Activated T-cell treated with anti-CD3 and anti-CD28 coated beads, Interleukin-2, amount 50 U/mL, for 24 hours (primary cell): Measurements from ENCODE around the gene CCDC154.
A peak's percentile ranks its signal among the peaks of the same experiment; 100 is the strongest.

Source experiments
- DNase-seq: peaks from one replicate; pipeline ENCODE4 v3.0.0-alpha.2; 2020
- H3K27ac Mint-ChIP-seq: 2 replicates; pipeline ENCODE4 v1.8.0; 2020; ENCODE audit warnings: mild to moderate bottlenecking, mixed read lengths
- H3K27me3 Mint-ChIP-seq: 2 replicates; pipeline ENCODE4 v1.8.0; 2020; ENCODE audit warnings: mixed read lengths
- H3K36me3 Mint-ChIP-seq: 2 replicates; pipeline ENCODE4 v1.8.0; 2020; ENCODE audit warnings: low read depth, mixed read lengths
- H3K4me1 Mint-ChIP-seq: 2 replicates; pipeline ENCODE4 v1.8.0; 2020; ENCODE audit warnings: low read depth, mixed read lengths
- H3K4me3 Mint-ChIP-seq: 2 replicates; pipeline ENCODE4 v1.8.0; 2020; ENCODE audit warnings: mild to moderate bottlenecking, moderate library complexity, mixed read lengths
- H3K9me3 Mint-ChIP-seq: 2 replicates; pipeline ENCODE4 v1.8.0; 2020; ENCODE audit warnings: mixed read lengths

CCDC154 gene

GRCh38 chr16:1443980-1444729, at the start of gene CCDC154:
CCDC154 (minus strand) TSS chr16:1444556; CDS start chr16:1444322, 234 bp downstream.
- Mint-ChIP-seq H3K9me3 (no peaks in the 10 kb centered on the region), H3K36me3 (peaks cover 18% of the 10 kb centered on the region), H3K4me3 (no peak within 1 kb of the TSS), H3K27ac (no peak within 1 kb of the TSS), H3K27me3 (no peaks in the 10 kb centered on the region), H3K4me1 (no peaks in the 10 kb centered on the region)
- DNase-seq = no peak

- Mint-ChIP-seq H3K9me3 (no peaks in the 10 kb centered on the region), H3K4me1 (peaks cover 23% of the 10 kb centered on the region), H3K27ac (peak overlapping the region; percentile 99), H3K27me3 (no peaks in the 10 kb centered on the region), H3K4me3 (peak overlapping the region; percentile 91), H3K36me3 (peaks cover 51% of the 10 kb centered on the region)
- no peak for DNase-seq
These were observed 49.4 kb upstream of the CCDC154 start for GRCh38 chr16:1493746-1494094.

- peak within 1 kb of the TSS; percentile 91 for H3K4me3 Mint-ChIP-seq
- no peaks in the 10 kb centered on the region for H3K9me3 Mint-ChIP-seq
- DNase-seq = peak; percentile 94
- no peaks in the 10 kb centered on the region for H3K27me3 Mint-ChIP-seq
- H3K4me1 Mint-ChIP-seq = peaks cover 23% of the 10 kb centered on the region
- H3K36me3 Mint-ChIP-seq = peaks cover 46% of the 10 kb centered on the region
- peak within 1 kb of the TSS; percentile 99 for H3K27ac Mint-ChIP-seq
These were observed 48.8 kb upstream of the CCDC154 start, which contains the start of gene TELO2 for GRCh38 chr16:1492923-1493745. TELO2 (plus strand) TSS chr16:1493360; CDS start chr16:1494282, 922 bp downstream.

GRCh38 chr16:1492082-1492922, 47.9 kb upstream of the CCDC154 start:
- Mint-ChIP-seq H3K4me3 (peak overlapping the region; percentile 91), H3K27me3 (no peaks in the 10 kb centered on the region), H3K4me1 (peaks cover 23% of the 10 kb centered on the region), H3K9me3 (no peaks in the 10 kb centered on the region), H3K27ac (peak overlapping the region; percentile 99), H3K36me3 (peaks cover 37% of the 10 kb centered on the region)
- DNase-seq = no peak

- Mint-ChIP-seq H3K27ac (no peak overlapping the region), H3K27me3 (no peaks in the 10 kb centered on the region), H3K9me3 (no peaks in the 10 kb centered on the region), H3K4me1 (peaks cover 23% of the 10 kb centered on the region), H3K4me3 (no peak overlapping the region), H3K36me3 (peaks cover 28% of the 10 kb centered on the region)
- no peak for DNase-seq
These were observed 47.0 kb upstream of the CCDC154 start for GRCh38 chr16:1491327-1491726.

- Mint-ChIP-seq H3K9me3 (no peaks in the 10 kb centered on the region), H3K4me1 (peaks cover 11% of the 10 kb centered on the region), H3K27ac (no peak overlapping the region), H3K36me3 (peaks cover 5% of the 10 kb centered on the region), H3K27me3 (no peaks in the 10 kb centered on the region), H3K4me3 (no peak overlapping the region)
- no peak for DNase-seq
These were observed 44.7 kb upstream of the CCDC154 start for GRCh38 chr16:1489077-1489476.

GRCh38 chr16:1488619-1489018, 44.3 kb upstream of the CCDC154 start, which contains the start of gene PTX4:
PTX4 (minus strand) TSS chr16:1488944; CDS start chr16:1488909, 35 bp downstream.
- no peaks in the 10 kb centered on the region for H3K9me3 Mint-ChIP-seq
- peaks cover 9% of the 10 kb centered on the region for H3K4me1 Mint-ChIP-seq
- H3K36me3 Mint-ChIP-seq = peaks cover 2% of the 10 kb centered on the region
- no peaks in the 10 kb centered on the region for H3K27me3 Mint-ChIP-seq
- H3K27ac Mint-ChIP-seq = no peak within 1 kb of the TSS
- no peak within 1 kb of the TSS for H3K4me3 Mint-ChIP-seq
- no peak for DNase-seq

- no peaks in the 10 kb centered on the region for H3K27me3 Mint-ChIP-seq
- H3K4me1 Mint-ChIP-seq = peaks cover 9% of the 10 kb centered on the region
- H3K4me3 Mint-ChIP-seq = no peak overlapping the region
- no peak for DNase-seq
- H3K36me3 Mint-ChIP-seq = peaks cover 2% of the 10 kb centered on the region
- H3K9me3 Mint-ChIP-seq = no peaks in the 10 kb centered on the region
- no peak overlapping the region for H3K27ac Mint-ChIP-seq
These were observed 43.8 kb upstream of the CCDC154 start for GRCh38 chr16:1488054-1488601.

- Mint-ChIP-seq H3K36me3 (no peaks in the 10 kb centered on the region), H3K4me1 (peaks cover 4% of the 10 kb centered on the region), H3K4me3 (no peak overlapping the region), H3K27me3 (no peaks in the 10 kb centered on the region), H3K27ac (no peak overlapping the region), H3K9me3 (no peaks in the 10 kb centered on the region)
- no peak for DNase-seq
These were observed 43.2 kb upstream of the CCDC154 start for GRCh38 chr16:1487395-1488053.

- Mint-ChIP-seq H3K4me1 (no peaks in the 10 kb centered on the region), H3K36me3 (no peaks in the 10 kb centered on the region), H3K4me3 (no peak overlapping the region), H3K27me3 (no peaks in the 10 kb centered on the region), H3K9me3 (no peaks in the 10 kb centered on the region), H3K27ac (no peak overlapping the region)
- no peak for DNase-seq
These were observed 42.4 kb upstream of the CCDC154 start for GRCh38 chr16:1486551-1487390.

GRCh38 chr16:1485847-1486496, 41.6 kb upstream of the CCDC154 start:
- H3K4me1 Mint-ChIP-seq = no peaks in the 10 kb centered on the region
- no peaks in the 10 kb centered on the region for H3K36me3 Mint-ChIP-seq
- DNase-seq = no peak
- no peak overlapping the region for H3K4me3 Mint-ChIP-seq
- H3K9me3 Mint-ChIP-seq = no peaks in the 10 kb centered on the region
- H3K27ac Mint-ChIP-seq = no peak overlapping the region
- no peaks in the 10 kb centered on the region for H3K27me3 Mint-ChIP-seq

- Mint-ChIP-seq H3K36me3 (no peaks in the 10 kb centered on the region), H3K27ac (no peak overlapping the region), H3K27me3 (no peaks in the 10 kb centered on the region), H3K4me3 (no peak overlapping the region), H3K9me3 (no peaks in the 10 kb centered on the region), H3K4me1 (no peaks in the 10 kb centered on the region)
- no peak for DNase-seq
These were observed 37.8 kb upstream of the CCDC154 start for GRCh38 chr16:1481906-1482835.
